Activated CD8-positive, alpha-beta memory T cell treated with anti-CD3 and anti-CD28 coated beads for 4 hours (primary cell): ENCODE measurements around the gene ATP2C1.
"Not testable (repeated sequence)": the region's sequence is repeated elsewhere in the genome, so short reads cannot be mapped to it uniquely, and the experiment has no call there.

Source experiments
- DNase-seq, 2 donors: peaks; one replicate each; pipeline ENCODE4 v3.0.0-alpha.2; 2020; ENCODE audit warnings: low read depth in 2 of 2

The ATP2C1 gene

GRCh38 chr3:130939753-130940152, 45.9 kb downstream of the ATP2C1 start:
- no peak for DNase-seq

GRCh38 chr3:130941793-130942192, 47.9 kb downstream of the ATP2C1 start:
- DNase-seq = no peak

GRCh38 chr3:130946882-130947281, 53.0 kb downstream of the ATP2C1 start:
- DNase-seq = no peak

GRCh38 chr3:130948001-130948773, 54.3 kb downstream of the ATP2C1 start:
- no peak for DNase-seq

GRCh38 chr3:130948929-130949328, 55.0 kb downstream of the ATP2C1 start:
- no peak for DNase-seq

GRCh38 chr3:130950124-130950523, 56.2 kb downstream of the ATP2C1 start:
- DNase-seq = no peak

- DNase-seq = no peak
Observed at GRCh38 chr3:130950641-130951040, 56.8 kb downstream of the ATP2C1 start.

GRCh38 chr3:130955481-130955880, 61.6 kb downstream of the ATP2C1 start:
- no peak for DNase-seq

GRCh38 chr3:130956281-130956680, 62.4 kb downstream of the ATP2C1 start:
- DNase-seq = no peak

GRCh38 chr3:130956721-130957120, 62.8 kb downstream of the ATP2C1 start:
- no peak for DNase-seq

GRCh38 chr3:130960139-130960795, 66.4 kb downstream of the ATP2C1 start:
- DNase-seq = no peak

GRCh38 chr3:130961458-130961857, 67.6 kb downstream of the ATP2C1 start:
- DNase-seq = no peak

- no peak for DNase-seq
Observed at GRCh38 chr3:130963444-130963843, 69.6 kb downstream of the ATP2C1 start.

GRCh38 chr3:130963878-130964277, 70.0 kb downstream of the ATP2C1 start:
- no peak for DNase-seq

GRCh38 chr3:130967281-130967680, 73.4 kb downstream of the ATP2C1 start:
- no peak for DNase-seq

GRCh38 chr3:130968221-130968620, 74.3 kb downstream of the ATP2C1 start:
- DNase-seq = no peak

- no peak for DNase-seq
Observed at GRCh38 chr3:130969621-130970020, 75.7 kb downstream of the ATP2C1 start.

GRCh38 chr3:130971208-130971607, 77.3 kb downstream of the ATP2C1 start:
- DNase-seq = no peak

GRCh38 chr3:130972592-130972991, 78.7 kb downstream of the ATP2C1 start:
- not testable (repeated sequence) for DNase-seq

GRCh38 chr3:130973406-130973805, 79.5 kb downstream of the ATP2C1 start:
- no peak for DNase-seq

- DNase-seq = no peak
Observed at GRCh38 chr3:130974201-130974600, 80.3 kb downstream of the ATP2C1 start.

GRCh38 chr3:130975251-130975650, 81.4 kb downstream of the ATP2C1 start:
- DNase-seq = no peak

GRCh38 chr3:130976706-130977105, 82.8 kb downstream of the ATP2C1 start:
- no peak for DNase-seq
